HG03575 (cell line): ENCODE results near the gene WWC1.
"Not testable (repeated sequence)": the region's sequence is repeated elsewhere in the genome, so short reads cannot be mapped to it uniquely, and the experiment has no call there.

Experiments used
- ATAC-seq: cut with Tn5 transposase; IDR thresholded peaks from one replicate; pipeline ENCODE4 v1.9.1; 2021; ENCODE audit not compliant: unreplicated experiment, insufficient number of reproducible peaks, low FRiP score; ENCODE audit errors: extremely low read depth

The WWC1 gene

DNA sequence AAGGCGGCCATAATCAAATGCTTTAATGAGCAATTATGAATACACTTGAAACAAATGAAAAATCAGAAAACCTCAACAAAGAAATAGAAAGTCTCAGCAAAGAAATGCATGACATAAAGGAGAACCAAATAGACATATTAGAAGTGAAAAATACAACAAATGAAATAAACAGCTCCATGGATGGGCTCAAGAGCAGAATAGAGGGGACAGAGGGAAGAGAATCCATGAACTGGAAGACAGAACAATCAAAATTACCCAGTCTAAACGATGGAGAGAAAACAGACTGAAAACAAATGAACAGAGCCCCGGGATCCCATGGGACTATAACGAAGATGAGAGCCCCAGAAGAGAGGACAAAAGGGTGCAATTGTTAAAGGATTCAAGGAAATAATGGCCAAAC, 6.6 kb upstream of the WWC1 start:
- ATAC-seq, result no peak

- ATAC-seq, result no peak
Measured at GRCh38 chr5:168285696-168286095, 5.7 kb upstream of the WWC1 start.

DNA sequence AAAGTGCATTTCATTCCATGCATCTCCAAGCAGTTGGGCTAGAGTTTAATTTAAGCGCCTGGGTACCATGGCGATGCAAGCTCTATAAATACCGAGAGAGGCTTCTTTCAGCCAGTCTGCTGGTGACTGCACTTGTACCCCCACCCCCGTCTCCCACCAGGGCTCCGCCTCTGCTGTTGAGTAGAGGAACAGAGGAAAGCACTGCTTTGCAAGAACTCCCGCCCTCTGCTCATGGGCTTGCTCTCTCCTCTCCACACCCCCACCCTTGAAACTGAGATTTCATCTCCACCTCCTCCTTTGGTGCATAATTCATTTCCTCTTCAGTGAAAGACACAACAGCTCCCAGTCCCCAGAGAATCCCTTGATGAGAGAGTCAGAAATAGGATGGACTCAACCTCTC, 5.1 kb upstream of the WWC1 start:
- ATAC-seq, result no peak

GRCh38 chr5:168286863-168287262, 4.6 kb upstream of the WWC1 start:
- not testable (repeated sequence) for ATAC-seq

DNA sequence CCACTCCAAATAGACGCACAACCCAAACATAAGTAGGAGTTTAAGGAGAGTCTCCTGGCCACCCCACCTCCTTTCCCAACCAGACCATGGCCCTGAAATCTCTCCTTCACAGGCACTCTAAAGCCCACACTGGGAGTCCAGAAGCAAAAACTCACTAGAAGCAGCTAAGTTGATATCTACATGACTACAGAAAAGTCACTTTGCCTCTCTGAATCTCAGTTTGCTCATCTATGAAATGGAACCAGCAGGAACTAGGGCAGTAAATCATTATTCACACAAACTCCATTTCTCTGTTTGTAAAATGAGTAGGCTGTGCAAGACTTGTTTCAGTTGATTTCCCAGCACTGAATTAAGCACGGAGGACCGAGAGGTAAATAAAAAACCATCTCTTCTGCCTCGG, 4.1 kb upstream of the WWC1 start:
- ATAC-seq, result no peak

DNA sequence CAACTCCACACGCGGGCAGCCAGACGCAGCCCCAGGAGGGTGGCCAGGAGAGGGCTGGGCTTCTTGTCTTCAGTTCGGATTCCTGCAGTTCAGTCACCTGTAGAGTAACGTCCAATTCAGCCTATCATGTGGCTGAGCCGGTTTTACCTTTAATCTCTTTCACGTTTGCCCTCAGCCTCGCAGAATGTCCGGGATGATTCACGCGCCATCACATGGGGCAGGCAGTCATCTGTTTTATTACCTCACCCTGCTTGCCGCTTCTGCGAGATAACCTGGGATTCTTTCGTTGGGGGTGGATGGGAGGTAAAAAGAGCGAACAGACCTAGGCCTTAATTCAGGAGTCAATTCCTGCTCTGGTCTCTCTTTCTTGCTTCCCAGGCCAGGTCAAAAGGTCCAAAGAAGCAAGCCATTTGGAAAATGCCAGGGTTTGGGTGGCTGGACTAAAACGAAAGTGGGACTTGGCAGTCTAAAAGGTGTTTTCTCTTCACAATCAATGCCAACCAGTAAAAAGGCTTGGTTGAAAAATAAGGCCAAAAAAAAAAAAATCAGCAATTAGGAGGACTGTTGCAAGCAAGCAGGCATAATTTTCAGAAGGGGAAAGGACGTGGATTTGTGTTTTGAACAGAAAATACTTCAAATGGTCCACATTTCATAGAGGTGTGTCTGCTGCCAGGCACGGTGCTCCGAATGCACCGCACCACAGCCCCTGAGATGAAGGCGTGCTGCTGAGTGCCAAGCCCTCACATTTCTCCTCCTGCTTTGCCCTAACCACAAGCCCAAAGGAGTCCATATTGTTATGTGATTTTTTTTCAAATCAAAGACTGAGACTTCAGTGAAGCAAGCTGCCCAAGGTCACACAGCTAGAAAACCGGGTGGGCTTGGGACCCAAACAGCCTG, 2.8 kb upstream of the WWC1 start:
- no peak for ATAC-seq

DNA sequence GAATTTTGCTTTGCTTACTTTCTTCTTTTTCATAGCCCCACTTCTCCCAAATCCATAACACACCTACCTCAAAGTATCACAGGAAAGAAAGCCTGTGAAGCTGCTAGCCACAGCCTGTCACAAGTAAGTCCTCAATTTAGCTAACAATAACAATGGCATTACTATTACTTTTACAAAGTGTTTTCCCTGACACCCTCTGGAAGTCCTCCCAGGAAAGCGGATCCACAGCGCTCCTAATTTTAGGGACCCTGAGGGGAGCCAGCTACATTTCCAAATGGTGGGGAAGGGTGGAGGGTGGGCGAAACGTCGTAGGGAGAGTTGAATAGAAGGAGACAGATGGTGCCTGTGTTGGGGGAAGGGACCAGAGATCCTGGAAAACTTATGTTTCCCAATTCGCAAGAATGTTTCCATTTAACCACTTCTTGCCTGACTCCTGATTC, 523 bp upstream of the WWC1 start:
- no peak for ATAC-seq

- ATAC-seq, result no peak
Measured at GRCh38 chr5:168291964-168292785, 730 bp downstream of the WWC1 start.

DNA sequence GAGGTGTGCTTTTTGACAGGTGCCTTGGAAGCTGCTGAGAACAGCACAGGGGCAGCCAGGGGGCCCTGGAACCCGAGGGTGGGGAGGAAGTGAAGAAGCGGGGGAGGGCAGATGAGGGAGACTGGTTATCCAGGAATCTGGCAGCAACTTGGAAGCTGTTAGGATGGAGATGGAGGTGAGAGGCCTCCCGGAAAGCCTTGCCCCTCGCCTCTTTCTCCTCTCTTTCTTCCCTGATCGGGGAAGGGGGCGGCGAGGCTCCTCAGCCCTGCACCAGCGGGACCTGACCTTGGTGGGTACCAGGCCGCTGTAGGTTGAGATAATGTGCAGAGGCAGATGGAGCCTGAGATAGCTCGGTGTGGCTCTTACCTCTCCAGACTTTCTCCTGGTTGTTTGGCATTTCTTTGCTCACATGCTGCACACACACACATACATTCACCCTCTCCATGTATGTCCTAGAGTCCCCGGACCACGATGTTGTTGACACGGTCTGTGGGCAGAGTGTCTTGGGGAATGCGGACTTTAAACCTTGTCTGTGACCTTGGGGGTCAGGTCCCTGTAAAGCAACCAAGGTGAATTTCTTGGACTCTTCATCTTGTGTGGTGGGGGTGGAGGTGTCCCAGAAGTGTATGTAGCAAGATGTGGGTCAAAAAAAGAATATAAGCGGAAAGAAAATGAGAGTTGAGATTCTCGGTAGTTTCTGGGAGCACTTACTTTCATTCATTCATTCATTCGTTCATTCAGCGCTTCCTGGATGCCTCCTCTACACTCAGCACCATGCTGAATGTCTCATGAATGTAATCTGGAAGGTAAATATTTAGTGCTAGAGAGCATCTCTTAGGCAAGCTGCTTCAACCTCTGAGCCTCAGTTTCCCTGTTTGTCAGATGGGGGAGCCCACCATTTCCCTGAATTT, 1.6 kb downstream of the WWC1 start:
- ATAC-seq, result no peak

GRCh38 chr5:168295574-168296201, 4.2 kb downstream of the WWC1 start:
- no peak for ATAC-seq

- ATAC-seq, result no peak
Measured at GRCh38 chr5:168296682-168297081, 5.2 kb downstream of the WWC1 start.

GRCh38 chr5:168298949-168299348, 7.5 kb downstream of the WWC1 start:
- no peak for ATAC-seq

GRCh38 chr5:168299372-168299771, 7.9 kb downstream of the WWC1 start:
- no peak for ATAC-seq

- ATAC-seq, result no peak
Measured at GRCh38 chr5:168300326-168301182, 9.1 kb downstream of the WWC1 start.

- ATAC-seq, result no peak
Measured at GRCh38 chr5:168301593-168302390, 10.3 kb downstream of the WWC1 start.

GRCh38 chr5:168302785-168303184, 11.3 kb downstream of the WWC1 start:
- no peak for ATAC-seq

GRCh38 chr5:168303393-168304025, 12.1 kb downstream of the WWC1 start:
- no peak for ATAC-seq
